Neural cell (in vitro differentiated cells): Measurements from ENCODE around the gene PDE3B. TPM values are rescaled to one million over a fixed set of nuclear protein-coding genes. Genes with fewer than 3 reads are reported as not detected.

Experiments
- H2AFZ ChIP-seq: fragments of 200-600, 300-800 bp; sonication (generic), shearing (Covaris generic); 2 replicates; pipeline ENCODE4 v1.6.0; 2014; ENCODE audit warnings: low read depth, mild to moderate bottlenecking, antibody characterized with exemption, low read length, moderate library complexity
- H3F3A ChIP-seq: fragments of 200-600 bp; shearing (Covaris generic); 2 replicates; pipeline ENCODE4 v1.6.1; 2016; ENCODE audit warnings: mild to moderate bottlenecking, moderate library complexity, mixed read lengths, antibody characterized with exemption, low read length; ENCODE audit not compliant: insufficient read depth, poor library complexity, severe bottlenecking
- H3K27ac ChIP-seq: fragments of 200-600, 300-800 bp; sonication (generic), shearing (Covaris generic); 2 replicates; pipeline ENCODE4 v1.5.1; 2014; ENCODE audit warnings: mild to moderate bottlenecking, low read length, moderate library complexity
- H3K27me3 ChIP-seq: fragments of 300-800, 200-600 bp; sonication (generic), shearing (Covaris generic); 2 replicates; pipeline ENCODE4 v1.6.0; 2014; ENCODE audit warnings: mild to moderate bottlenecking, low read depth, low read length, moderate library complexity; ENCODE audit not compliant: insufficient read depth
- H3K36me3 ChIP-seq: fragments of 300-800, 200-600 bp; sonication (generic), shearing (Covaris generic); 2 replicates; pipeline ENCODE4 v1.5.1; 2014; ENCODE audit warnings: mild to moderate bottlenecking, antibody characterized with exemption, low read length, moderate library complexity; ENCODE audit not compliant: insufficient read depth
- H3K4me2 ChIP-seq: fragments of 300-800, 200-600 bp; sonication (generic), shearing (Covaris generic); 2 replicates; pipeline ENCODE4 v1.6.0; 2014; ENCODE audit warnings: mild to moderate bottlenecking, low read length
- H3K4me3 ChIP-seq: fragments of 300-800, 200-600 bp; sonication (generic), shearing (Covaris generic); 2 replicates; pipeline ENCODE4 v1.5.1; 2014; ENCODE audit warnings: mild to moderate bottlenecking, low read length, moderate library complexity
- H3K79me2 ChIP-seq: fragments of 200-600 bp; shearing (Covaris generic); replicated peaks from 2 replicates; pipeline ENCODE4 v1.6.0; 2014; ENCODE audit warnings: mild to moderate bottlenecking, low read length, moderate library complexity; ENCODE audit not compliant: insufficient read depth
- H3K9ac ChIP-seq: fragments of 300-800, 200-600 bp; sonication (generic), shearing (Covaris generic); 2 replicates; pipeline ENCODE4 v1.6.1; 2016; ENCODE audit warnings: mild to moderate bottlenecking, low read length, mixed read lengths
- H3K9me2 ChIP-seq: fragments of 200-600 bp; shearing (Covaris generic); 2 replicates; pipeline ENCODE4 v1.6.1; 2016; ENCODE audit warnings: mild to moderate bottlenecking, low read length, mixed read lengths; ENCODE audit not compliant: insufficient read depth
- H3K9me3 ChIP-seq: fragments of 200-600, 300-800 bp; sonication (generic), shearing (Covaris generic); 2 replicates; pipeline ENCODE4 v1.6.1; 2016; ENCODE audit warnings: mild to moderate bottlenecking, mixed run types, low read length, moderate library complexity, mixed read lengths
- H4K20me1 ChIP-seq: fragments of 200-600 bp; shearing (Covaris generic); 2 replicates; pipeline ENCODE4 v1.6.1; 2016; ENCODE audit warnings: mild to moderate bottlenecking, mixed run types; ENCODE audit not compliant: insufficient read depth
- CTCF ChIP-seq: fragments of 450-650 bp; IDR thresholded peaks from 2 replicates; pipeline ENCODE4 v1.5.1; 2014; ENCODE audit warnings: antibody characterized with exemption, mild to moderate bottlenecking, moderate library complexity; ENCODE audit not compliant: poor library complexity, severe bottlenecking
- EP300 ChIP-seq: fragments of 450-650 bp; conservative IDR thresholded peaks from 2 replicates; pipeline ENCODE4 v1.6.1; 2014; ENCODE audit warnings: antibody characterized with exemption, mild to moderate bottlenecking, moderate library complexity; ENCODE audit not compliant: poor library complexity, severe bottlenecking
- EZH2 ChIP-seq: fragments of 200-600, 300-800 bp; shearing (Covaris generic), sonication (generic); IDR thresholded peaks from 2 replicates; pipeline ENCODE4 v1.6.1; 2014; ENCODE audit warnings: antibody characterized with exemption, low read length, borderline replicate concordance, mild to moderate bottlenecking; ENCODE audit not compliant: insufficient read depth, poor library complexity, severe bottlenecking
- MXI1 ChIP-seq: fragments of 450-650 bp; conservative IDR thresholded peaks from 2 replicates; pipeline ENCODE4 v1.6.1; 2014; ENCODE audit warnings: antibody characterized with exemption, mild to moderate bottlenecking; ENCODE audit not compliant: poor library complexity, severe bottlenecking
- POLR2AphosphoS5 ChIP-seq: IDR thresholded peaks from 2 replicates; pipeline ENCODE4 v1.6.1; 2012
- RAD21 ChIP-seq: fragments of 450-650 bp; conservative IDR thresholded peaks from 2 replicates; pipeline ENCODE4 v1.6.1; 2014; ENCODE audit warnings: antibody characterized with exemption, mild to moderate bottlenecking, moderate library complexity
- REST ChIP-seq: IDR thresholded peaks from 2 replicates; pipeline ENCODE4 v1.6.1; 2012; ENCODE audit warnings: borderline replicate concordance
- SMC3 ChIP-seq: fragments of 450-650 bp; conservative IDR thresholded peaks from 2 replicates; pipeline ENCODE4 v1.6.1; 2014; ENCODE audit warnings: antibody characterized with exemption, mild to moderate bottlenecking, moderate library complexity; ENCODE audit not compliant: poor library complexity
- TAF1 ChIP-seq: IDR thresholded peaks from 2 replicates; pipeline ENCODE4 v1.6.1; 2012; ENCODE audit warnings: low read depth
- polyA plus RNA-seq: library from polyadenylated mRNA; depleted of rRNA; stranded (reverse); fragments of >200 nt; gene quantifications from 2 replicates; pipeline ENCODE4 v1.2.3, GENCODE V29; 2014

PDE3B gene
- polyA plus RNA-seq, 1 donor from 2014 or later = 13.8 TPM

GRCh38 chr11:14636119-14636518 is 7.5 kb upstream of the PDE3B start:
- H3K9ac ChIP-seq = no peak overlapping the region
- TF ChIP-seq SMC3 = no peak
- no peak for TF ChIP-seq REST
- TF ChIP-seq EP300 = no peak
- no peak for TF ChIP-seq POLR2AphosphoS5
- TF ChIP-seq RAD21 = no peak
- no peak for TF ChIP-seq TAF1
- no peak for TF ChIP-seq CTCF
- no peak for TF ChIP-seq EZH2
- no peak for TF ChIP-seq MXI1
- no peak overlapping the region for H3K4me2 ChIP-seq
- H3K9me3 ChIP-seq = no peaks in the 10 kb centered on the region
- H2AFZ ChIP-seq = no peak overlapping the region
- no peak overlapping the region for H3K4me3 ChIP-seq
- H3K27me3 ChIP-seq = no peaks in the 10 kb centered on the region
- no peaks in the 10 kb centered on the region for H4K20me1 ChIP-seq
- H3K79me2 ChIP-seq = no peaks in the 10 kb centered on the region
- H3F3A ChIP-seq = no peaks in the 10 kb centered on the region
- no peaks in the 10 kb centered on the region for H3K36me3 ChIP-seq
- H3K27ac ChIP-seq = no peak overlapping the region
- H3K9me2 ChIP-seq = no peaks in the 10 kb centered on the region

- H3K27me3 ChIP-seq = no peaks in the 10 kb centered on the region
- H2AFZ ChIP-seq = no peak overlapping the region
Observed at GRCh38 chr11:14637868-14638409, 5.7 kb upstream of the PDE3B start.

More at GRCh38 chr11:14637868-14638409, 5.7 kb upstream of the PDE3B start:
- H3K79me2 ChIP-seq = no peaks in the 10 kb centered on the region
- H4K20me1 ChIP-seq = no peaks in the 10 kb centered on the region
- no peak overlapping the region for H3K27ac ChIP-seq
- H3K4me3 ChIP-seq = no peak overlapping the region
- no peak overlapping the region for H3K4me2 ChIP-seq
- TF ChIP-seq REST (no peak), MXI1 (no peak)
- H3K36me3 ChIP-seq = no peaks in the 10 kb centered on the region
- no peak overlapping the region for H3K9ac ChIP-seq
- no peaks in the 10 kb centered on the region for H3K9me3 ChIP-seq
- H3F3A ChIP-seq = no peaks in the 10 kb centered on the region
- no peaks in the 10 kb centered on the region for H3K9me2 ChIP-seq
